Amniotic stem cell (primary cell): Measurements from ENCODE around the gene NDUFA11.
A peak's percentile ranks its signal among the peaks of the same experiment; 100 is the strongest.

Source experiments
- DNase-seq: peaks from one replicate; lab custom pipeline; 2025; lab: John Stamatoyannopoulos, UW

The NDUFA11 gene

GRCh38 chr19:5903624-5904351 is at the start of gene NDUFA11:
TSS of gene NDUFA11 (minus strand) at chr19:5903790. CDS start at chr19:5903708, 82 bp downstream.
- peak; percentile 100 for DNase-seq

- no peak for DNase-seq
Observed at GRCh38 chr19:5953030-5953589, 49.5 kb upstream of the NDUFA11 start.

- DNase-seq = no peak
Observed at GRCh38 chr19:5952193-5953029, 48.8 kb upstream of the NDUFA11 start.

GRCh38 chr19:5951338-5951861 is 47.8 kb upstream of the NDUFA11 start:
- DNase-seq = no peak

- DNase-seq = no peak
Observed at GRCh38 chr19:5950741-5951140, 47.2 kb upstream of the NDUFA11 start.

GRCh38 chr19:5949792-5950305 is 46.3 kb upstream of the NDUFA11 start:
- DNase-seq = no peak

- DNase-seq = no peak
Observed at GRCh38 chr19:5948752-5949564, 45.4 kb upstream of the NDUFA11 start.

- no peak for DNase-seq
Observed at GRCh38 chr19:5947435-5947834, 43.8 kb upstream of the NDUFA11 start.

GRCh38 chr19:5943623-5944022 is 40.0 kb upstream of the NDUFA11 start:
- no peak for DNase-seq

- no peak for DNase-seq
Observed at GRCh38 chr19:5943045-5943444, 39.5 kb upstream of the NDUFA11 start.

- no peak for DNase-seq
Observed at GRCh38 chr19:5941673-5942072, 38.1 kb upstream of the NDUFA11 start.

GRCh38 chr19:5940260-5941208 is 36.9 kb upstream of the NDUFA11 start:
- DNase-seq = no peak

- DNase-seq = no peak
Observed at GRCh38 chr19:5937550-5937949, 34.0 kb upstream of the NDUFA11 start.

- DNase-seq = no peak
Observed at GRCh38 chr19:5936292-5936592, 32.7 kb upstream of the NDUFA11 start.

GRCh38 chr19:5935473-5936291 is 32.1 kb upstream of the NDUFA11 start:
- no peak for DNase-seq

GRCh38 chr19:5934774-5935472 is 31.3 kb upstream of the NDUFA11 start:
- DNase-seq = peak; percentile 81

GRCh38 chr19:5934069-5934401 is 30.4 kb upstream of the NDUFA11 start:
- DNase-seq = no peak

GRCh38 chr19:5933391-5934068 is 29.9 kb upstream of the NDUFA11 start:
- DNase-seq = no peak
